GM12878 (cell line): ENCODE results near the gene RASD1. TPM values are rescaled to one million over a fixed set of nuclear protein-coding genes. Genes with fewer than 3 reads are reported as not detected.

Source experiments
- ATAC-seq: fragments of 200-7000 bp; cut with Tn5 transposase; 3 replicates; pipeline ENCODE4 v1.9.1; 2020; ENCODE audit warnings: mild to moderate bottlenecking, moderate library complexity
- BruUV-seq: library from RNA; stranded (reverse); fragments of 400-500 nt; replicated peaks from 2 replicates; lab custom pipeline; 2021; lab: Mats Ljungman, UMichigan
- CTCF ChIA-PET: fragments of 300-600 bp; sonication (Branson Sonifier 250); formaldehyde crosslinking; extraction: SDS; loops from one replicate; lab custom pipeline; 2021; ENCODE audit warnings: inconsistent platforms; lab: Yijun Ruan, JAX
- POLR2A ChIA-PET: fragments of 350-600 bp; formaldehyde crosslinking; extraction: SDS; loops from one replicate; lab custom pipeline; 2021; ENCODE audit warnings: inconsistent platforms; lab: Charles Lee
- RAD21 ChIA-PET: fragments of 300-600 bp; sonication (Branson Sonifier 250); formaldehyde crosslinking; loops from one replicate; lab custom pipeline; 2023; ENCODE audit warnings: antibody characterized with exemption; ENCODE audit not compliant: unreplicated experiment; lab: Charles Lee
- SMC1A ChIA-PET: fragments of 300-600 bp; sonication (Branson Sonifier 250); formaldehyde crosslinking; loops from one replicate; lab custom pipeline; 2023; ENCODE audit not compliant: unreplicated experiment, uncharacterized antibody; lab: Charles Lee
- DNase-seq: peaks from one replicate; pipeline ENCODE4 v3.0.0-alpha.2; 2011; ENCODE audit warnings: low read depth, low spot score
- FAIRE-seq: peaks from 3 replicates; lab custom pipeline; 2011; peaks lifted over from hg19 to GRCh38; lab: Jason Lieb, UNC
- H2AFZ ChIP-seq: 2 replicates; pipeline ENCODE4 v1.6.0; 2011; ENCODE audit warnings: low read depth, low read length, control low read depth; ENCODE audit not compliant: control insufficient read depth
- H3K27ac ChIP-seq: 2 replicates; pipeline ENCODE4 v1.5.1; 2011; ENCODE audit warnings: control low read depth; ENCODE audit not compliant: control insufficient read depth, insufficient read depth
- H3K27me3 ChIP-seq, 2 experiments: replicated peaks in 1 of 2; 2 replicates each; pipeline versions ENCODE4 v1.6.0 to v1.6.1; 2011; ENCODE audit warnings: low read length in 1 of 2; ENCODE audit not compliant: control insufficient read depth in 2 of 2, insufficient read depth in 2 of 2
- H3K36me3 ChIP-seq, 2 experiments: 2 replicates each; pipeline ENCODE4 v1.5.1; 2011; ENCODE audit warnings: low read length in 1 of 2; ENCODE audit not compliant: control insufficient read depth in 2 of 2, insufficient read depth in 2 of 2
- H3K4me1 ChIP-seq: 2 replicates; pipeline ENCODE4 v1.6.1; 2011; ENCODE audit warnings: mild to moderate bottlenecking, low read length, moderate library complexity, mixed read lengths; ENCODE audit not compliant: control insufficient read depth, insufficient read depth
- H3K4me2 ChIP-seq: 2 replicates; pipeline ENCODE4 v1.6.0; 2011; ENCODE audit warnings: control low read depth; ENCODE audit not compliant: control insufficient read depth, insufficient read depth
- H3K4me3 ChIP-seq: fragments of 200-600 bp; sonication (generic); 2 replicates; pipeline ENCODE4 v1.5.1; 2016
- H3K79me2 ChIP-seq: 2 replicates; pipeline ENCODE4 v1.6.0; 2011; ENCODE audit warnings: low read length; ENCODE audit not compliant: control insufficient read depth, insufficient read depth
- H3K9ac ChIP-seq: 2 replicates; pipeline ENCODE4 v1.8.0; 2011; ENCODE audit warnings: low read length, control low read depth, mixed read lengths; ENCODE audit not compliant: control insufficient read depth, insufficient read depth
- H3K9me3 ChIP-seq: replicated peaks from 3 replicates; pipeline ENCODE4 v1.5.1; 2011; ENCODE audit warnings: mild to moderate bottlenecking, low read length; ENCODE audit not compliant: control insufficient read depth, insufficient read depth
- H4K20me1 ChIP-seq: 2 replicates; pipeline ENCODE4 v1.6.0; 2011; ENCODE audit not compliant: control insufficient read depth, insufficient read depth
- CBX5 ChIP-seq: sonication (generic); IDR thresholded peaks from 2 replicates; pipeline ENCODE4 v1.6.1; 2016; ENCODE audit warnings: low read depth, moderate library complexity, mild to moderate bottlenecking, inconsistent platforms
- FOXM1 ChIP-seq: IDR thresholded peaks from 2 replicates; pipeline ENCODE4 v1.6.1; 2012; ENCODE audit warnings: low read depth, mild to moderate bottlenecking, inconsistent platforms, low read length, moderate library complexity
- HDAC6 ChIP-seq: fragments of 200-600 bp; sonication (generic); IDR thresholded peaks from one replicate; pipeline ENCODE4 v1.8.0; 2017; ENCODE audit warnings: antibody characterized with exemption; ENCODE audit not compliant: unreplicated experiment
- KAT2A ChIP-seq: conservative IDR thresholded peaks from 2 replicates; pipeline ENCODE4 v1.6.1; 2011; ENCODE audit warnings: low read depth, low read length; ENCODE audit not compliant: control insufficient read depth
- KDM1A ChIP-seq: fragments of 200-600 bp; sonication (generic); IDR thresholded peaks from 2 replicates; pipeline ENCODE4 v1.6.1; 2016; ENCODE audit warnings: borderline replicate concordance
- MTA2 ChIP-seq: fragments of 450-650 bp; IDR thresholded peaks from 2 replicates; pipeline ENCODE4 v1.6.1; 2016; ENCODE audit warnings: low read depth, mild to moderate bottlenecking, moderate library complexity
- NR2C1 ChIP-seq: fragments of 450-650 bp; IDR thresholded peaks from 2 replicates; pipeline ENCODE4 v1.6.1; 2017; ENCODE audit warnings: antibody characterized with exemption, mild to moderate bottlenecking, moderate library complexity
- RAD51 ChIP-seq: fragments of 450-650 bp; IDR thresholded peaks from 2 replicates; pipeline ENCODE4 v1.6.1; 2016; ENCODE audit warnings: moderate library complexity, mild to moderate bottlenecking, inconsistent platforms
- SIX5 ChIP-seq: IDR thresholded peaks from 2 replicates; pipeline ENCODE4 v1.6.1; 2011; ENCODE audit warnings: mild to moderate bottlenecking, low read depth, low read length, moderate library complexity; ENCODE audit not compliant: severe bottlenecking
- SMARCA5 ChIP-seq: fragments of 450-650 bp; IDR thresholded peaks from 2 replicates; pipeline ENCODE4 v1.6.1; 2017; ENCODE audit warnings: mild to moderate bottlenecking
- TCF12 ChIP-seq: IDR thresholded peaks from 2 replicates; pipeline ENCODE4 v1.6.1; 2011; ENCODE audit warnings: low read depth, mild to moderate bottlenecking, low read length
- TCF3 ChIP-seq: IDR thresholded peaks from 2 replicates; pipeline ENCODE4 v1.6.1; 2012; ENCODE audit warnings: low read depth, mild to moderate bottlenecking, low read length, borderline replicate concordance; ENCODE audit not compliant: insufficient read depth
- ZNF24 ChIP-seq: fragments of 450-650 bp; IDR thresholded peaks from 2 replicates; pipeline ENCODE4 v1.6.1; 2017; ENCODE audit warnings: antibody characterized with exemption, mild to moderate bottlenecking
- WGBS: methylation state at CpG from one replicate; pipeline ENCODE4 v1.1.6; 2016; ENCODE audit warnings: low lambda C conversion rate; ENCODE audit not compliant: insufficient replicate concordance, insufficient coverage; ENCODE audit errors: missing lambda C conversion rate; 5-methylcytosine and 5-hydroxymethylcytosine counted together
- in situ Hi-C: fragments of 300-500 bp; cut with MboI; formaldehyde crosslinking; loops from 9 replicates; pipeline ENCODE4 v1.14.3; 2018; ENCODE audit warnings: mixed read lengths
- intact Hi-C: fragments of 100-400 bp; cut with micrococcal nuclease; formaldehyde crosslinking; loops from one replicate; pipeline ENCODE4 v1.14.2; 2022; ENCODE audit not compliant: unreplicated experiment
- polyA plus RNA-seq, 11 experiments: library from polyadenylated mRNA; depleted of rRNA in 4 of 11; unstranded in 6 of 11; stranded (reverse) in 5 of 11; fragments of >200 nt; fragmentation: Nextera tagmentation in 4 of 11; fragmentation: Illumina TruSeq in 1 of 11; extraction: Ambion mirVana in 4 of 11; extraction: Trizol in 1 of 11; gene quantifications; 1 replicate in 1 of 11; 2 replicates in 10 of 11; pipeline versions ENCODE4 v1.2.1 to v1.2.3, GENCODE V29; 2011 to 2016; ENCODE audit warnings: inconsistent platforms in 2 of 11, missing spikeins in 2 of 11, low read depth in 1 of 11
- total RNA-seq, 4 experiments: library from RNA; depleted of rRNA in 3 of 4; stranded (reverse); fragments of >200 nt in 3 of 4; fragmentation: Illumina TruSeq in 1 of 4; extraction: Trizol in 1 of 4; gene quantifications; 2 replicates each; pipeline versions ENCODE4 v1.2.1 to v1.2.3, GENCODE V29; 2013 to 2021
- TF ChIP-seq, protein P1 (sequence below): fragments of 450-650 bp; IDR thresholded peaks from 2 replicates; pipeline ENCODE4 v1.6.1; 2018; ENCODE audit warnings: borderline replicate concordance, mild to moderate bottlenecking; ENCODE audit not compliant: partially characterized antibody
- TF ChIP-seq, protein P2 (sequence below): fragments of 450-650 bp; formaldehyde crosslinking; IDR thresholded peaks from 2 replicates; pipeline ENCODE4 v1.4.0; 2022; ENCODE audit warnings: mild to moderate bottlenecking, moderate library complexity

RASD1 gene
- total and polyA plus RNA-seq, 10 of the 15 experiments (the other 5 are each of a cell fraction or from before 2014, with no cell fraction given): 0.14 to 0.33 TPM; not detected in 8

DNA sequence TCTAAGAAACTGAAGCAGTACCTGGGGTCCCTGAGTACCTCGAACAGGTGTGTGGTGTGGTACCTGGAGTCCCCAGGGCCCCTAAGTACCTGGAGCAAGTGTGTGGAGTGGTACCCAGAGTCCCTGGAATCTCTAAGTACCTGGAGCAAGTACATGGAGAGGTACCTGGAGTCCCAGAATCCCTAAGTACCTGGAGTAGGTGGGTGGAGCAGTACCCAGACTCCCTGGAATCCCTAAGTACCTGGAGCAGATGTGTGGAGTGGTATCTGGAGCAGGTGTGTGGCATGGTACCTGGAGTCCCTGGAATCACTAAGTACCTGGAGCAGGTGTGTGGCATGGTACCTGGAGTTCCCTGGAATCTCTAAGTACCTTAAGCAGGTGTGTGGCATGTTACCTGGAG lies 41.9 kb downstream of the RASD1 start (continued):
- no peak for TF ChIP-seq NR2C1
- TF ChIP-seq HDAC6: no peak
- no peak for TF ChIP-seq ZNF24
- TF ChIP-seq RAD51: no peak
- no peak for TF ChIP-seq SIX5
- TF ChIP-seq, protein P1, sequence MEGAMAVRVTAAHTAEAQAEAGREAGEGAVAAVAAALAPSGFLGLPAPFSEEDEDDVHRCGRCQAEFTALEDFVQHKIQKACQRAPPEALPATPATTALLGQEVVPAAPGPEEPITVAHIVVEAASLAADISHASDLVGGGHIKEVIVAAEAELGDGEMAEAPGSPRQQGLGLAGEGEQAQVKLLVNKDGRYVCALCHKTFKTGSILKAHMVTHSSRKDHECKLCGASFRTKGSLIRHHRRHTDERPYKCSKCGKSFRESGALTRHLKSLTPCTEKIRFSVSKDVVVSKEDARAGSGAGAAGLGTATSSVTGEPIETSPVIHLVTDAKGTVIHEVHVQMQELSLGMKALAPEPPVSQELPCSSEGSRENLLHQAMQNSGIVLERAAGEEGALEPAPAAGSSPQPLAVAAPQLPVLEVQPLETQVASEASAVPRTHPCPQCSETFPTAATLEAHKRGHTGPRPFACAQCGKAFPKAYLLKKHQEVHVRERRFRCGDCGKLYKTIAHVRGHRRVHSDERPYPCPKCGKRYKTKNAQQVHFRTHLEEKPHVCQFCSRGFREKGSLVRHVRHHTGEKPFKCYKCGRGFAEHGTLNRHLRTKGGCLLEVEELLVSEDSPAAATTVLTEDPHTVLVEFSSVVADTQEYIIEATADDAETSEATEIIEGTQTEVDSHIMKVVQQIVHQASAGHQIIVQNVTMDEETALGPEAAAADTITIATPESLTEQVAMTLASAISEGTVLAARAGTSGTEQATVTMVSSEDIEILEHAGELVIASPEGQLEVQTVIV: no peak
- no peak for TF ChIP-seq TCF3
- no peak for TF ChIP-seq TCF12
- TF ChIP-seq, all 136 proteins: peak for 0

DNA sequence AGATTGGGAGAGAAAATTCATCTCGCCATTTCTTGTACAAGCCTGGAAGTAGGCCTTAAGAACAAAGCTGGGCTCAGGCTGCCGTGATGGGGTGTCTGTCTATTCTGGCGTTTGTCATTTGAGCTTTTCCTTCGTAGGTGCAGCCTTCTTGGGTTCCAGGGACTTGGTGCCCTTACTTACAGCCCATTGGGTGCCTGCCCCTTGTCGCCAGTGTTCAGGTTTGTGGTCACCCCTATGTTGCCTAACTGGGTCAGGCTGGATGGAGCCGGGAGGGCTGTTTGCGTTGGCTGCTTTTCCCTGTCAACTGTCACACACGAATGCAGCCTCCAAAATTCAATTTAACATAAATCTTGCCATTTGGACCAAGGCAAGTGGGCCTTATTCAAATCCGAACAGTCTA lies 43.1 kb downstream of the RASD1 start:
- CTCF ChIA-PET: interaction anchor here (1.0 kb wide), 1 partner anchor 188 kb away, joined by 3 read pairs; no protein-coding TSS in a partner anchor

More for the DNA sequence above, 43.1 kb downstream of the RASD1 start:
- H3K36me3 ChIP-seq: no peaks in the 10 kb centered on the region
- FAIRE-seq: no peak
- no peak overlapping the region for H2AFZ ChIP-seq
- H3K4me3 ChIP-seq: no peak overlapping the region
- no TSS peak for BruUV-seq
- ChIA-PET SMC1A (no interaction called here), RAD21 (no interaction called here), POLR2A (no interaction called here)
- no peak overlapping the region for H3K9ac ChIP-seq
- H3K27me3 ChIP-seq: peaks cover 2 to 4% of the 10 kb centered on the region in 2 experiments; a peak in 1 of 4 replicates
- no peaks in the 10 kb centered on the region for H3K4me1 ChIP-seq
- no peaks in the 10 kb centered on the region for H3K9me3 ChIP-seq
- in situ Hi-C loops (no loop called here), intact Hi-C loops (no loop called here)
- H4K20me1 ChIP-seq: no peaks in the 10 kb centered on the region
- no peak for DNase-seq
- 31% methylated on average over 9 of the region's 9 CpGs for WGBS
- H3K79me2 ChIP-seq: no peaks in the 10 kb centered on the region
- TF ChIP-seq KAT2A (no peak), MTA2 (no peak), FOXM1 (no peak), CBX5 (no peak), KDM1A (no peak), SMARCA5 (no peak), TCF3 (no peak)
- TF ChIP-seq, protein P2, sequence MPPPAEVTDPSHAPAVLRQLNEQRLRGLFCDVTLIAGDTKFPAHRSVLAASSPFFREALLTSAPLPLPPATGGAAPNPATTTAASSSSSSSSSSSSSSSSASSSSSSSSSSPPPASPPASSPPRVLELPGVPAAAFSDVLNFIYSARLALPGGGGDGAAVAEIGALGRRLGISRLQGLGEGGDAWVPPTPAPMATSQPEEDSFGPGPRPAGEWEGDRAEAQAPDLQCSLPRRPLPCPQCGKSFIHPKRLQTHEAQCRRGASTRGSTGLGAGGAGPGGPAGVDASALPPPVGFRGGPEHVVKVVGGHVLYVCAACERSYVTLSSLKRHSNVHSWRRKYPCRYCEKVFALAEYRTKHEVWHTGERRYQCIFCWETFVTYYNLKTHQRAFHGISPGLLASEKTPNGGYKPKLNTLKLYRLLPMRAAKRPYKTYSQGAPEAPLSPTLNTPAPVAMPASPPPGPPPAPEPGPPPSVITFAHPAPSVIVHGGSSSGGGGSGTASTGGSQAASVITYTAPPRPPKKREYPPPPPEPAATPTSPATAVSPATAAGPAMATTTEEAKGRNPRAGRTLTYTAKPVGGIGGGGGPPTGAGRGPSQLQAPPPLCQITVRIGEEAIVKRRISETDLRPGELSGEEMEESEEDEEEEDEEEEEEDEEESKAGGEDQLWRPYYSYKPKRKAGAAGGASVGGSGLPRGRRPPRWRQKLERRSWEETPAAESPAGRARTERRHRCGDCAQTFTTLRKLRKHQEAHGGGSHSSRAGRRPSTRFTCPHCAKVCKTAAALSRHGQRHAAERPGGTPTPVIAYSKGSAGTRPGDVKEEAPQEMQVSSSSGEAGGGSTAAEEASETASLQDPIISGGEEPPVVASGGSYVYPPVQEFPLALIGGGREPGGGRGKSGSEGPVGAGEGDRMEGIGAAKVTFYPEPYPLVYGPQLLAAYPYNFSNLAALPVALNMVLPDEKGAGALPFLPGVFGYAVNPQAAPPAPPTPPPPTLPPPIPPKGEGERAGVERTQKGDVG (CRISPR knock-in tag): no peak
- no peak for ATAC-seq
- no peak overlapping the region for H3K27ac ChIP-seq
- no peak overlapping the region for H3K4me2 ChIP-seq
